BE2C (cell line): ENCODE results near the gene DCAF11.

Experiments used
- DNase-seq: peaks from one replicate; pipeline ENCODE4 v3.0.0-alpha.2; 2020
- H3K27me3 ChIP-seq: fragments of 250-450 bp; sonication (Bioruptor Pico); 2 replicates; pipeline ENCODE4 v1.5.1; 2020; ENCODE audit warnings: mild to moderate bottlenecking
- H3K36me3 ChIP-seq: fragments of 250-450 bp; sonication (Bioruptor Pico); 2 replicates; pipeline ENCODE4 v1.5.1; 2020; ENCODE audit warnings: mild to moderate bottlenecking
- H3K4me1 ChIP-seq: fragments of 250-450 bp; sonication (Bioruptor Pico); 2 replicates; pipeline ENCODE4 v1.5.1; 2020
- H3K4me3 ChIP-seq: 2 replicates; pipeline ENCODE4 v1.5.1; 2011; ENCODE audit warnings: low read depth, low read length
- H3K9me3 ChIP-seq: fragments of 250-450 bp; sonication (Bioruptor Pico); 2 replicates; pipeline ENCODE4 v1.5.1; 2020
- TF ChIP-seq, protein P1 (sequence below): IDR thresholded peaks from 2 replicates; pipeline ENCODE4 v1.5.1; 2012; ENCODE audit warnings: mild to moderate bottlenecking, low read depth, low read length

DCAF11 gene

DNA sequence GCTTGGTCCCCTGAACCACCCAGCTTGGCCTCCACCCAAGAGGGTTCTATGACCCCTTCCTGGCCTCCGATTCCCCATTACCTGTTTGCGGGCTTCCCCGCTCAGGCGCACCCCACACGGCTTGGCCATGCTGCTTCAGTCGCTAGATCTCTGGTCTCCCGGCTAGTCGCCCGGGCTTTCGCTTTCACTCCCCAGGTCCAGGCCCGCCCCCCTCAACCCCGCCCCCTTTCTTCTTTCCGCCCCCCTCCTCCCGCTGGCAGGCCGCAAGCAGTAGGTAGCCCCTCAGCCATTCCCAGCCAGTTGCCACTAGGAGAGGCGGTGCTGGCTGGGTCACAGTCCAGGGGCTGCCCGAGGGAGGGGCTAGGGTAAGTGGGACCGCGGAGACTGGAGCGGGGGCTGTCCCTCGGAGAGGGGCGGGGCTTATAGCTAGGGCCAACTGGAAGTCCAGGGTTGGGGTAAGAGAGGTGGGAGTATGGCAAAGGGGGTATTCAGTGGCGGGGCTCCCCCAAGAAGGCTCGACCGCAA, 31.9 kb downstream of the DCAF11 start, which contains the start of gene PSME2:
TSS of gene PSME2 (minus strand) at position 158 of the 525 bp plus-strand sequence. CDS start at position 129, 29 bp downstream.
- H3K9me3 ChIP-seq: no peaks in the 10 kb centered on the region
- TF ChIP-seq, protein P1, sequence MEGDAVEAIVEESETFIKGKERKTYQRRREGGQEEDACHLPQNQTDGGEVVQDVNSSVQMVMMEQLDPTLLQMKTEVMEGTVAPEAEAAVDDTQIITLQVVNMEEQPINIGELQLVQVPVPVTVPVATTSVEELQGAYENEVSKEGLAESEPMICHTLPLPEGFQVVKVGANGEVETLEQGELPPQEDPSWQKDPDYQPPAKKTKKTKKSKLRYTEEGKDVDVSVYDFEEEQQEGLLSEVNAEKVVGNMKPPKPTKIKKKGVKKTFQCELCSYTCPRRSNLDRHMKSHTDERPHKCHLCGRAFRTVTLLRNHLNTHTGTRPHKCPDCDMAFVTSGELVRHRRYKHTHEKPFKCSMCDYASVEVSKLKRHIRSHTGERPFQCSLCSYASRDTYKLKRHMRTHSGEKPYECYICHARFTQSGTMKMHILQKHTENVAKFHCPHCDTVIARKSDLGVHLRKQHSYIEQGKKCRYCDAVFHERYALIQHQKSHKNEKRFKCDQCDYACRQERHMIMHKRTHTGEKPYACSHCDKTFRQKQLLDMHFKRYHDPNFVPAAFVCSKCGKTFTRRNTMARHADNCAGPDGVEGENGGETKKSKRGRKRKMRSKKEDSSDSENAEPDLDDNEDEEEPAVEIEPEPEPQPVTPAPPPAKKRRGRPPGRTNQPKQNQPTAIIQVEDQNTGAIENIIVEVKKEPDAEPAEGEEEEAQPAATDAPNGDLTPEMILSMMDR: no peak
- peak; percentile 99 for DNase-seq
- H3K4me3 ChIP-seq: peak within 1 kb of the TSS; percentile 90
- peaks cover 23% of the 10 kb centered on the region for H3K36me3 ChIP-seq
- H3K4me1 ChIP-seq: no peaks in the 10 kb centered on the region
- H3K27me3 ChIP-seq: no peaks in the 10 kb centered on the region

DNA sequence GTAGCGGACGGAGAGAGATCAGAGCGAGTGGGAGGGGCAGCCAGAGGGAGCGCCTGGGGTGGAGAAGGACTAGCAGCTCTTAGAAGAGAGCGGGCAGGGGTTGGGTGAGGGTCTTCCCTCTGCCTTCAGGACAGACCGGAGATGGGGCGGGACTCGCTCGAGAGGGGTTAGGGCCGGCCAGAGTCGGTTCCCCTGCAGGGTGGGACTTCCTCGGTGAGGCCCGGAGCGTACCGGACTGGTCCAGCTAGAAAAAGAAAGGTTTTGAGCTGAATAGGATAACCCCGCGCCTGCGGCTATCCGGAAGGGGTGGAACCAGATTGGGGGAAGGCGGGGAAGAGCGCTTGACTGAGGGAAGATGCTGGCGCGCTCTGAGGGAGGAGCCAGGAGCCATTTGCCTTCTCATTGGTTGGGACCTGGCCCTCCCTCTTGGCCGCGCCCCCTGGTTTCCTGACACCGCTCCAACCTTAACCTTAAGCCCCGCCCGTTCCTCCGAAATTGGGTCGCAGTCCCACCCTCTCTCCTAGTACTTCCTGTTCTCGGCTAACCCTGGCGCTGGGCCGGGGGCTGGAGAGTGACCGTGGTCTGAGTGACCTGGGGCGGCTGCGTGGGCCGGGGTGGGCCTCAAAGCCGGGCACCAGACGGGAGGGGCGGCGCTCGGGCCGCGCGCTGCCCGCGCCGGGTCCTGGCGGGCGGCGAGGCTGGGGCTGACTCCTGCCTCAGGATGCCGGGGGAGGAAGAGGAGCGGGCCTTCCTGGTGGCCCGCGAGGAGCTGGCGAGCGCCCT, 32.6 kb downstream of the DCAF11 start, which contains the start of gene RNF31:
TSS of gene RNF31 (plus strand) at position 521 of the 783 bp plus-strand sequence. CDS start at position 722, 201 bp downstream.
- Histone ChIP-seq H3K9me3 (no peaks in the 10 kb centered on the region), H3K4me1 (no peaks in the 10 kb centered on the region), H3K36me3 (peaks cover 28% of the 10 kb centered on the region), H3K27me3 (no peaks in the 10 kb centered on the region), H3K4me3 (peak within 1 kb of the TSS; percentile 90)
- peak; percentile 98 for DNase-seq
- TF ChIP-seq, protein P1: no peak

DNA sequence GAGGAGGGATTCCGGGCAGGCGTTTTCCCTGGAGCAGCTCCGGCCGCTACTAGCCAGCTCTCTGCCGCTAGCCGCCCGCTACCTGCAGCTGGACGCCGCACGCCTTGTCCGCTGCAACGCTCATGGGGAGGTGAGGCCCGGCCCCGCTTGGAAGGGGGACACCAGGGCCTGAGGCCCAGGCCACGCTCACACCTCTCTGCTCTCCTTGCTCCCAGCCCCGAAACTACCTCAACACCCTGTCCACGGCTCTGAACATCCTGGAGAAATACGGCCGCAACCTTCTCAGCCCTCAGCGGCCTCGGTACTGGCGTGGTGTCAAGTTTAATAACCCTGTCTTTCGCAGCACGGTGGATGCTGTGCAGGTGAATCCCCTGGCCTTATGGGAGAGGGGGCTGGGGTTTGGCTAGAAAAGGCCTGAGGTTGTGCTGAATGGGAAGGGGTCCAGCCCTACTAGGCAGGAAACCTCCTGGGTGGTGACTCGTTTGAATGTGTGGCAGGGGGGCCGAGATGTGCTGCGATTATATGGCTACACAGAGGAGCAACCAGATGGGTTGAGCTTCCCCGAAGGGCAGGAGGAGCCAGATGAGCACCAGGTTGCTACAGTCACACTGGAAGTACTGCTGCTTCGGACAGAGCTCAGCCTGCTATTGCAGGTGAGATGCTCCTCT, 33.3 kb downstream of the DCAF11 start:
- Histone ChIP-seq H3K36me3 (peaks cover 34% of the 10 kb centered on the region), H3K27me3 (no peaks in the 10 kb centered on the region), H3K4me3 (peak overlapping the region; percentile 82), H3K9me3 (no peaks in the 10 kb centered on the region), H3K4me1 (no peaks in the 10 kb centered on the region)
- TF ChIP-seq, protein P1: no peak
- DNase-seq: no peak

DNA sequence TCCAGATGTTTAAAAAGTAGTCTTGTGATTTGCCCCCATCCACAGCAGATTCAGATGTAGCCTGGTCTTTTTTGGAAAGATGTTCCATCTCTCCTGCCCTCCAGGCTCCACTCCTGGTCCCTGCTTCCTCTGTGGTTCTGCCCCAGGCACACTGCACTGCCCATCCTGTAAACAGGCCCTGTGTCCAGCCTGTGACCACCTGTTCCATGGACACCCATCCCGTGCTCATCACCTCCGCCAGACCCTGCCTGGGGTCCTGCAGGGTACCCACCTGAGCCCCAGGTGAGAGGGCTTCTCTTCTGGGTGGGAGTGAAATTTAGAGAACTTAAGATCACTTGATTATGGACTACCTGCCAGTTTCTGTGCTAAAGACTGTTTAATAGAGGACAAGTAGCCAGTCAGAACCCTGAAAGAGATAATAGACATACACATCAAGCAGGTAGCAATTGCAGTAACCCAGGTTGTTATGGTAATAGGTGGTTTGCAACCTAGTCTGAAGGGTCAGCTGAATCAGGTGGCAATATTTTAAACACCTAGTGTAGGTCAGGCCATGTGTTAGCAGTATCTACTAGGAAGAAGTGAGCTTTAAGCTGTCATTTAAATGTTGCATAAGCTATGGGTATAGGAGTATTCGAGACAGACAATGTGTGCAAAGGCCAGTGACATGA, 34.9 kb downstream of the DCAF11 start:
- TF ChIP-seq, protein P1: no peak
- DNase-seq: no peak
- Histone ChIP-seq H3K9me3 (no peaks in the 10 kb centered on the region), H3K27me3 (no peaks in the 10 kb centered on the region), H3K4me1 (no peaks in the 10 kb centered on the region), H3K4me3 (no peak overlapping the region), H3K36me3 (peaks cover 40% of the 10 kb centered on the region)

DNA sequence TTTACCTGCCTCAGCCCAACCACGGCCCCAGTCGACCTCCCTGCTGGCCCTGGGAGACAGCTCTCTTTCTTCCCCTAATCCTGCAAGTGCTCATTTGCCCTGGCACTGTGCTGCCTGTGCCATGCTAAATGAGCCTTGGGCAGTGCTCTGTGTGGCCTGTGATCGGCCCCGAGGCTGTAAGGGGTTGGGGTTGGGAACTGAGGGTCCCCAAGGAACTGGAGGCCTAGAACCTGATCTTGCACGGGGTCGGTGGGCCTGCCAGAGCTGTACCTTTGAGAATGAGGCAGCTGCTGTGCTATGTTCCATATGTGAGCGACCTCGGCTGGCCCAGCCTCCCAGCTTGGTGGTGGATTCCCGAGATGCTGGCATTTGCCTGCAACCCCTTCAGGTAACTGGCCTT, 35.5 kb downstream of the DCAF11 start:
- Histone ChIP-seq H3K36me3 (peaks cover 47% of the 10 kb centered on the region), H3K4me3 (no peak overlapping the region), H3K9me3 (no peaks in the 10 kb centered on the region), H3K4me1 (no peaks in the 10 kb centered on the region), H3K27me3 (no peaks in the 10 kb centered on the region)
- DNase-seq: no peak
- TF ChIP-seq, protein P1: no peak
